HEK293T (cell line): ENCODE data around the gene ASB18.

ENCODE experiments used
- ARNT ChIP-seq: fragments of 450-650 bp; IDR thresholded peaks from 2 replicates; pipeline ENCODE4 v1.6.1; 2017; ENCODE audit warnings: mild to moderate bottlenecking
- BHLHE40 ChIP-seq: fragments of 450-650 bp; IDR thresholded peaks from 2 replicates; pipeline ENCODE4 v1.6.1; 2016; ENCODE audit warnings: mild to moderate bottlenecking, moderate library complexity, borderline replicate concordance
- CTBP1 ChIP-seq: fragments of 450-650 bp; IDR thresholded peaks from 2 replicates; pipeline ENCODE4 v1.6.1; 2016; ENCODE audit warnings: borderline replicate concordance
- ELF4 ChIP-seq: fragments of 450-650 bp; IDR thresholded peaks from 2 replicates; pipeline ENCODE4 v1.6.1; 2017; ENCODE audit warnings: antibody characterized with exemption
- FOXA1 ChIP-seq: fragments of 450-650 bp; IDR thresholded peaks from 2 replicates; pipeline ENCODE4 v1.6.1; 2016; ENCODE audit warnings: mild to moderate bottlenecking
- FOXM1 ChIP-seq: fragments of 450-650 bp; IDR thresholded peaks from 2 replicates; pipeline ENCODE4 v1.6.1; 2017; ENCODE audit warnings: mild to moderate bottlenecking, borderline replicate concordance
- HDGF ChIP-seq: fragments of 450-650 bp; IDR thresholded peaks from 2 replicates; pipeline ENCODE4 v1.6.1; 2017; ENCODE audit warnings: antibody characterized with exemption, borderline replicate concordance
- L3MBTL2 ChIP-seq: fragments of 450-650 bp; conservative IDR thresholded peaks from 2 replicates; pipeline ENCODE4 v1.6.1; 2016; ENCODE audit warnings: mild to moderate bottlenecking
- LEF1 ChIP-seq: fragments of 450-650 bp; IDR thresholded peaks from 2 replicates; pipeline ENCODE4 v1.6.1; 2017; ENCODE audit warnings: mild to moderate bottlenecking, borderline replicate concordance
- NFRKB ChIP-seq: fragments of 450-650 bp; IDR thresholded peaks from 2 replicates; pipeline ENCODE4 v1.6.1; 2016; ENCODE audit warnings: mild to moderate bottlenecking, moderate library complexity
- SP1 ChIP-seq: fragments of 450-650 bp; IDR thresholded peaks from 2 replicates; pipeline ENCODE4 v1.6.1; 2017
- SUZ12 ChIP-seq: fragments of 450-650 bp; IDR thresholded peaks from 2 replicates; pipeline ENCODE4 v1.6.1; 2016; ENCODE audit warnings: mild to moderate bottlenecking
- ZNF384 ChIP-seq: fragments of 450-650 bp; IDR thresholded peaks from 2 replicates; pipeline ENCODE4 v1.6.1; 2016
- TF ChIP-seq, protein P1 (sequence below): fragments of 450-650 bp; IDR thresholded peaks from 2 replicates; pipeline ENCODE4 v1.6.1; 2016

DNA sequence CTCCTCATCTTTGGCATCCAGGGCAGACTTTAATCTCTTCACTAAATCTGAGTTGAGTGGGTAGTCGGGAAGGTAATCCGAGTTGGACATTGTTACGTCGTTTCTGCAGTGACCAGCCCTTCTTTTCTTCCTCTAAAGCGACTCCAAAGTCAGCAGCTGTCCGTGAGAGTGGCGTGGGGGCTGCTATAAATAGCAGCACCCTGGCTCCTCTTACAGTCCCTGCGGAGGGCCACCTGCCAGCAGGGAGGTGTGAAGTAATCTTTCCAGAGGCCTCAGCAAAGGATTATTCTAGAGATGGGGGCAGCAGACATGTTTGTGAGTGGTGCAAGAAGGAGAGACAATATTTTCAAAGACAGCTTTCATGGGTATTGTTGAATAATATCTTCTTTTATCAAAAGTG is at the start of gene ASB18:
- TF ChIP-seq ELF4 (no peak), LEF1 (no peak), ZNF384 (no peak), BHLHE40 (no peak), L3MBTL2 (no peak), SUZ12 (no peak), CTBP1 (no peak), SP1 (no peak), HDGF (no peak), NFRKB (no peak), FOXA1 (no peak), ARNT (no peak), FOXM1 (no peak)
- TF ChIP-seq, protein P1, sequence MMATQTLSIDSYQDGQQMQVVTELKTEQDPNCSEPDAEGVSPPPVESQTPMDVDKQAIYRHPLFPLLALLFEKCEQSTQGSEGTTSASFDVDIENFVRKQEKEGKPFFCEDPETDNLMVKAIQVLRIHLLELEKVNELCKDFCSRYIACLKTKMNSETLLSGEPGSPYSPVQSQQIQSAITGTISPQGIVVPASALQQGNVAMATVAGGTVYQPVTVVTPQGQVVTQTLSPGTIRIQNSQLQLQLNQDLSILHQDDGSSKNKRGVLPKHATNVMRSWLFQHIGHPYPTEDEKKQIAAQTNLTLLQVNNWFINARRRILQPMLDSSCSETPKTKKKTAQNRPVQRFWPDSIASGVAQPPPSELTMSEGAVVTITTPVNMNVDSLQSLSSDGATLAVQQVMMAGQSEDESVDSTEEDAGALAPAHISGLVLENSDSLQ, result no peak
